Measurements from ENCODE around the gene KCNC4. TPM values are rescaled to one million over a fixed set of nuclear protein-coding genes. Genes with fewer than 3 reads are reported as not detected.

KCNC4 gene
- total RNA-seq, 1 experiment from 2014 or later = 8.9 TPM

- H3K4me3 Mint-ChIP-seq = no peak overlapping the region
- Histone ChIP-seq H4K8ac (replicated peaks; ENCODE audit: insufficient read length, low read depth, low read length) (no peak overlapping the region), H4K5ac (ENCODE audit: insufficient read length, low read depth, low read length) (no peak overlapping the region), H3K23me2 (ENCODE audit: insufficient read length, low read depth, low read length, poor library complexity, severe bottlenecking) (no peaks in the 10 kb centered on the region), H4K91ac (ENCODE audit: insufficient read length, low read depth, low read length) (no peak overlapping the region), H2BK120ac (ENCODE audit: low read depth, low read length, poor library complexity, severe bottlenecking) (no peak overlapping the region), H3K9me3 (ENCODE audit: control insufficient read depth, low read depth, low read length) (no peaks in the 10 kb centered on the region), H3T11ph (ENCODE audit: low read length) (no peak overlapping the region), H2BK15ac (ENCODE audit: low read depth, low read length) (no peak overlapping the region), H3K18ac (ENCODE audit: insufficient read length, low read depth, low read length) (no peak overlapping the region), H2AFZ (ENCODE audit: low read length) (no peak overlapping the region), H3K27me3 (ENCODE audit: insufficient read depth, low read length) (no peaks in the 10 kb centered on the region), H3K27ac (ENCODE audit: insufficient read length, low read depth, low read length) (no peak overlapping the region), H2BK5ac (ENCODE audit: insufficient read length, low read length) (no peak overlapping the region), H3K14ac (ENCODE audit: insufficient read depth, low read length) (no peak overlapping the region), H2BK12ac (ENCODE audit: insufficient read length, low read depth, low read length) (no peak overlapping the region), H3K56ac (ENCODE audit: insufficient read length, low read depth, low read length) (no peak overlapping the region), H4K20me1 (ENCODE audit: control insufficient read depth, insufficient read depth, insufficient read length) (no peaks in the 10 kb centered on the region), H3K9ac (ENCODE audit: extremely low read depth, insufficient read length, low read length) (no peak overlapping the region), H3K4me1 (ENCODE audit: insufficient read depth, low read length) (no peaks in the 10 kb centered on the region), H3K4ac (ENCODE audit: low read depth, low read length) (no peak overlapping the region), H2BK20ac (ENCODE audit: low read depth, low read length, poor library complexity, severe bottlenecking) (no peak overlapping the region), H3K79me1 (ENCODE audit: insufficient read depth, low read depth, low read length, poor library complexity, severe bottlenecking) (no peaks in the 10 kb centered on the region), H3K79me2 (ENCODE audit: insufficient read depth, low read length) (no peaks in the 10 kb centered on the region), H2AK5ac (ENCODE audit: insufficient read length, low read length) (no peak overlapping the region), H3K4me2 (ENCODE audit: insufficient read depth, insufficient read length, low read length) (no peak overlapping the region), H3K23ac (ENCODE audit: insufficient read length, low read depth, low read length) (no peak overlapping the region)
- peak; percentile 92 for TF ChIP-seq CTCF (conservative IDR thresholded peaks at IDR 0.05)
- peaks cover 1% of the 10 kb centered on the region; the same call in 1 of the 2 replicates for H3K27me3 Mint-ChIP-seq (ENCODE audit: low read depth)
- H3K36me3 Mint-ChIP-seq (ENCODE audit: insufficient read depth in 1 of 3, low read depth in 3 of 3) = no peaks in the 10 kb centered on the region
- H3K9me3 Mint-ChIP-seq = no peaks in the 10 kb centered on the region
- DNase-seq = peak; percentile 50
- H3K4me1 Mint-ChIP-seq = peaks cover 8 to 11% of the 10 kb centered on the region in 2 experiments
- no CpG with 5 or more reads among the region's 12 CpGs for WGBS (ENCODE audit: extremely low coverage, insufficient read length, low lambda C conversion rate)
- no peak overlapping the region for H3K27ac Mint-ChIP-seq
Measured at GRCh38 chr1:110196917-110197765, 13.0 kb upstream of the KCNC4 start.

All from H9 (cell line).